ENCODE measurements around the gene SEMA3F.

The SEMA3F gene

DNA sequence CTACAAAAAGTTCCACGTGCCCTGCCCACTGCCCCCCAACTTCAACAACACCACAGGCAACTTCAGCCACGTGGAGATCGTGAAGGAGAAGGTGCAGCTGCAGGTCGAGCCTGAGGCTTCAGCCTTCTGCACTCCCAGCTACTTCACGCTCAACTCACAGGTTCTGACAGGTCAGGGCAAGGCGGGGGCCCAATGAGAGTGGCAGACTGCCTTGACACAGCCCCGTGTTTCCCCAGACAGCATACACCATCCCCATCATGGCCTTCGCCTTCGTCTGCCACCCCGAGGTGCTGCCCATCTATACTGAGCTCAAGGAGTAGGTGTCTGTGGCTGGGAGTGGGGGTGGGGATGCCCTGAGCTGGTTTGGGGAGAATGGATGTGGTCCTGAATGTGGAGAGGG is 62.6 kb downstream of the SEMA3F start:
- H3K27ac ChIP-seq = no peak overlapping the region
- TF ChIP-seq ZFX (IDR thresholded peaks at IDR 0.05; ENCODE audit: borderline replicate concordance) (no peak), CTCF (IDR thresholded peaks at IDR 0.05) (no peak)

- TF ChIP-seq CTCF (IDR thresholded peaks at IDR 0.05) (no peak), ZFX (IDR thresholded peaks at IDR 0.05; ENCODE audit: borderline replicate concordance) (no peak)
- H3K27ac ChIP-seq = no peak overlapping the region
Measured at GRCh38 chr3:50218448-50218847, 63.3 kb downstream of the SEMA3F start.

DNA sequence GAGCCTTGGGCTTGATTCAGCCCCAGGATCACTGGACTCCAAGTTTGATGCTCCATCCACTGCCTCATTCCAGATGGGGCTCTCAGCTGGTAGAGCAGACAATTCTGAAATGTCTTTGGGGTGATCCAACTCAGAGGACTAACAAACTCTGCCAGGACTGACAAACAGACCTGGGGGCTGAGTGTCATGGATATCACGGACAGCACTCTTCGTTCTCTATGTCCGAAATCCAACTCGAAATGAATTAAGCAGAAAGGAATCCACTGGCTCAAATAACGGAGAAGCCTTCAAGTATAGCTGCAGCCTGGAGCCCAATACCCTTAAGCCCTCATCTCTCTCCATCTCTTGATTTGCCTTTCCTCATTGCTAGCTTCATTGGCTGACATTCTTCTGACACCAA is 64.2 kb downstream of the SEMA3F start:
- H3K27ac ChIP-seq = no peak overlapping the region
- TF ChIP-seq ZFX (IDR thresholded peaks at IDR 0.05; ENCODE audit: borderline replicate concordance) (no peak), CTCF (IDR thresholded peaks at IDR 0.05) (no peak)

DNA sequence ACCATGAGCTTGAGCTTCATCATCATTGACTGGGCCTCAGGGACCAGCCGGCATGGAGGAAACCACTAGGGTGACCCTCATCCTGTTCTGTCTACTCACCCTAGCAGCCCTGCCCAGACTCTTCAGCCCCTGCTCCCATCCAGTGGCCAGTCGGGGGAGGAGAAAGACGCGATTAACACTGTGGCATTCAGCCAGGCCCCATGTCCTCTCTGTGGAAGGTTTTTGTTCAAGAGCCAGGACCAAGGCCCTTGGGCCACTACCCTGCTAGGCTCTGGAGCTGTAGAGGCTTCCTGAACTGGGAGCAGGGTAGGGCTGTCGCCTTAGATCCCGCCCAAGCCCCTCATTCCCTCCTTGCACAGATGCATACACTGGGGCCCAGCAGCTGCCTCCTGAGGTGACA is 65.0 kb downstream of the SEMA3F start:
- no peak for TF ChIP-seq CTCF (IDR thresholded peaks at IDR 0.05)
- no peak for TF ChIP-seq ZFX (IDR thresholded peaks at IDR 0.05; ENCODE audit: borderline replicate concordance)
- H3K27ac ChIP-seq = no peak overlapping the region

GRCh38 chr3:50221051-50221410 is 65.9 kb downstream of the SEMA3F start:
- TF ChIP-seq ZFX (IDR thresholded peaks at IDR 0.05; ENCODE audit: borderline replicate concordance) (no peak), CTCF (IDR thresholded peaks at IDR 0.05) (no peak)
- no peak overlapping the region for H3K27ac ChIP-seq

GRCh38 chr3:50221411-50222168 is 66.5 kb downstream of the SEMA3F start:
- no peak for TF ChIP-seq ZFX (IDR thresholded peaks at IDR 0.05; ENCODE audit: borderline replicate concordance)
- no peak for TF ChIP-seq CTCF (IDR thresholded peaks at IDR 0.05)
- H3K27ac ChIP-seq = no peak overlapping the region

- TF ChIP-seq CTCF (IDR thresholded peaks at IDR 0.05) (no peak), ZFX (IDR thresholded peaks at IDR 0.05; ENCODE audit: borderline replicate concordance) (no peak)
- no peak overlapping the region for H3K27ac ChIP-seq
Measured at GRCh38 chr3:50222169-50222528, 67.0 kb downstream of the SEMA3F start.
